Activated CD8-positive, alpha-beta memory T cell treated with anti-CD3 and anti-CD28 coated beads for 36 hours (primary cell): ENCODE data around the gene YJU2. TPM values are rescaled to one million over a fixed set of nuclear protein-coding genes. Genes with fewer than 3 reads are reported as not detected.
"Not testable (repeated sequence)": the region's sequence is repeated elsewhere in the genome, so short reads cannot be mapped to it uniquely, and the experiment has no call there.

ENCODE experiments used
- CTCF ChIA-PET: fragments of 350-600 bp; sonication (Branson Sonifier 250); formaldehyde crosslinking; loops from one replicate; lab custom pipeline; 2021; ENCODE audit warnings: antibody characterized with exemption; lab: Charles Lee
- POLR2A ChIA-PET: fragments of 350-600 bp; sonication (Branson Sonifier 250); formaldehyde crosslinking; loops from one replicate; lab custom pipeline; 2021; ENCODE audit warnings: antibody characterized with exemption; lab: Charles Lee
- total RNA-seq, 2 experiments: library from RNA; stranded (reverse); gene quantifications; one replicate each; pipeline ENCODE4 v1.2.3, GENCODE V29; 2021

YJU2 gene
- total RNA-seq, 2 experiments from 2014 or later: 29.7 to 35.1 TPM

DNA sequence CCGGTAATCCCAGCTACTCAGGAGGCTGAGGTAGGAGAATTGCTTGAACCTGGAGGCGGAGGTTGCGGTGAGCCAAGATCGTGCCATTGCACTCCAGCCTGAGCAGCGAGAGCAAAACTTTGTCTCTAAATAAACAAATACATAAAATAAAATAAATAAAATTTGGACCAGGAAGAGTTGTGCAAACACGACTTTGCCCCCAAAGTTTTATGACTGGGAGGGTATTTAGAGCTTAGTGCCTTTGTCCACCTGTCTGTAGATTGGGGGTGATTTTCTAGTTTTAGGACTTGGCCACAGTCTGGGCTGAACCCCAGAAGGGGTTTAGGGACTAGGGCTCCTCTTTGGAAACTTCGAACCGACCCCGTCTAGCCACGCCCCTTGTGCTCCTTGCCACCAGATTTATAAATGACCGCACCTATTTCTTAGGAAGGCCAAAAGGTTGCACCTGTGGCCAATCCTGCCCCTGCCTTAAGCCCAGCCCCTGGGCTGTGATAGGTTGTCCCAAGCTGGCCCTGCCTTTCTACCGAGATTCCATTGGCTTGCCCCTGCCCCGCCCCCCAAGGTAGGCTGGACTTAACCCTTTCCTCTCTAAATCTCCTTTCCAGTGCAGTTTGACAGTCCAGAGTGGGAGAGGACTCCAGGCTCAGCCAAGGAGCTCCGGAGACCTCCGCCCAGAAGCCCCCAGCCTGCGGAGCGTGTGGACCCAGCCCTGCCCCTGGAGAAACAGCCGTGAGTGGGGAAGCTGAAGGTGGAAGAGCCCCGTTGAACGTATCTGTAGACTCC, 37.5 kb downstream of the YJU2 start:
- ChIA-PET POLR2A (no interaction called here), CTCF (no interaction called here)

DNA sequence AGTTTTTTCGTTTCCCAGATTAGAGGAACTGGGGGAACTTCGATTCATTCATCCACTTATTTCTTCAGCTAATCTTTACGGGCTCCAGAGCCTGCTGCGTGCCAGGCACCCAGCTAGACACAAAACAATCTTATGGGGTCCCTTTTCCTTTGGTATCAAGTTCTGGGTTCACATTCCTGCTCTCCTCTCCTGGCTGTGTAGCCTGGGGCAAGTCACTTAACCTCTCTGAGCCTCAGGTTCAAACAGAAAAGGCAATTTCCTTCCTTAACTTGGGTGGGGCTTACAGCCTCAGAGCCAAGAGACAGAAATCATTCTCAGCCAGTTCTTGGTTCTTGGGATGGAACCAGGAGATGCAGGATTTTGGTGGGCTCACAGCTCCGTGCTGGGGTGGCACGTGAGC, 38.1 kb downstream of the YJU2 start:
- POLR2A ChIA-PET: interaction anchor here (0.7 kb wide), 1 partner anchor 176 kb away, joined by 3 read pairs; no protein-coding TSS in a partner anchor
- CTCF ChIA-PET: interaction anchor here (0.6 kb wide), 1 partner anchor 26 kb away, joined by 6 read pairs; no protein-coding TSS in a partner anchor

DNA sequence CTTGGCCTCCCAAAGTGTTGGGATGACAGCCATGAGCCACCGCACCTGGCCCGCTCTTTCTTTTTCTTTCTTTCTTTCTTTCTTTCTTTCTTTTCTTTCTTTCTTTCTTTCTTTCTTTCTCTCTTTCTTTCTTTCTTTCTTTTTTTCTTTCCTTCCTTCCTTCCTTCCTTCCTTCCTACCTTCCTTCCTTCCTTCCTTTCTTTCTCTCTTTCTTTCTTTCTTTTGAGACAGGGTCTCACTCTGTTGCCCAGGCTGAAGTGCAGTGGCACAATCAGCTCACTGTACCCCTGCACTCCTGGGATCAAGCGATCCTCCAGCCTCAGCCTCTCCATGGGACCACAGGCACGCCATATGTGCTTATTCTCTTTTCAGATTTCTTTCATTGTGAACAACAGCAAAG, 39.3 kb downstream of the YJU2 start:
- POLR2A ChIA-PET, CTCF ChIA-PET: not testable (repeated sequence)

DNA sequence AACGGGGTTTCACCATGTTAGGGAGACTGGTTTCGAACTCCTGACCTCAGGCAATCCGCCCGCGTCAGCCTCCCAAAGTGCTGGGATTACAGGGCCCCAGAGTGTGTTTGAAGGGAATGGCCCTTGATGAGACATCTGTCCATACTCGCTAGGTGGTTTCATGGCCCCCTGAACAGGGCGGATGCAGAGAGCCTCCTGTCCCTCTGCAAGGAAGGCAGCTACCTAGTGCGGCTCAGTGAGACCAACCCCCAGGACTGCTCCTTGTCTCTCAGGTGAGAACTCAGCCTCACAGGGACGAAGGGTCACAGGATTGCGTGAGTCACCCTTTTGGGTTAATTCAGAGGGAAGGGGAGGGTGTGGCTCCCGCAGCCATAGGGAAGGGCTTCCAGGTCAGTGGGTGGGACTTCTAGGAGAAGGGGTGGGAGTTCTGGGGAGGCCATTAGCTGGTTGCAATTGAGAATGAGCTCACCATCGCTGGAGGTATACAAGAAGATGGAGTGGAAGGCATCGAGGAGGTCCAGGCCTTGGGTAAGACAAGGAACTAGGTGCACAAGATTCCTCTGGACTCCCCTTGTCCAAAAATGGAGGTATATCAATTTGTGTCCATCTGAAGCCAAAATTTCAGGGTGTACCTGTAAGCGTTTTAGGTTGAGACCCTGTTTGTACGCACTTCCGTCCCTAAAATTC, 41.4 kb downstream of the YJU2 start:
- CTCF ChIA-PET: interaction anchor here (0.6 kb wide), 1 partner anchor 42 kb away, joined by 4 read pairs; no protein-coding TSS in a partner anchor

DNA sequence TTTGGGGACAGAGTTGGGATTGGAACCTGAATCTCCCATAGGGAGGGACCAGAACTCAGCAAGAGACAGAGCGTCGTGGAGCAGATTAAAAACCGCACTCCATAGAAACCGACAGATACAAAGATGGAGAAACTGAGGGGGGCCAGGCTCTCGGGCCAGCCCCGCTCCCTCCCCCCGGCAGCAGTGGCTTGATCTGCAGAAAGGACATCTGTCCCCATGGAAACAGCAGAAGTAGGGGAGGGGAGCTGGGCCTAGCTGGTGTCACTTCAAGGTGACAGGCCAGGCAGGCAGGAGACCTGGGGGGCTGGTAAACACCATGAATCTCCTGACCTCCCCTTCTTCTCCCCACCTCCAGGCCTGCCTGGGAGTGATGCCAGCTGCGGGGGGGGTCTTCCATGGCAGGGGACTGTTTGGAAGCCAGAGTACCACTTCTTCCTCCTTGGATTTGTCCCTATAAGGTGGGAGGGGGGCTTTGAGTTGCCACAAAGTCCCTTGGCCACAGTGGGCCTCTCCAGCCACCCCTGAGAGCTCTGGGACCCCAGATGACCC, 44.4 kb downstream of the YJU2 start:
- POLR2A ChIA-PET: no interaction called here

More for the DNA sequence above, 41.4 kb downstream of the YJU2 start:
- POLR2A ChIA-PET: no interaction called here

DNA sequence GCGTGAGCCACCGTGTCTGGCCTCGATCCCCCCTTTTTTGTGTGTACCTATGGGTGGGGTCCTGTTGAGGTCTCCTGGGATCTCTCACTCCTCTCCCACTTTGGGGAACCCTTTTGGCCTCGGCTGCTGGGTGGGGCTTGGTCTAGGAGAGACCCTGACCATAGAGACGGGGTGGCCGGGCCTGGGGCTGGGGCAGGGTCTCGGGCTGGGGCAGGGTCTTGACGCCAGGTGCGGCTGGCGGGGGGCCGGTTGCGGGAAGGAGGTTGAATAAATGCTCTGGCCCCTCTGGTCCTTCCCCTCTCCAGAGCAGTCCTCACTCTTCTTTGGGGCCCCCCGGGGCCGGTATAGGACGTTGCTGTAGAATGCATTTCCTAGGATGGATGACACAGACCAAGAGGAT, 45.6 kb downstream of the YJU2 start:
- POLR2A ChIA-PET: no interaction called here
- CTCF ChIA-PET: interaction anchor here (1.1 kb wide), 1 partner anchor 61 kb away, joined by 3 read pairs; no protein-coding TSS in a partner anchor

More for the DNA sequence above, 44.4 kb downstream of the YJU2 start:
- CTCF ChIA-PET: interaction anchor here (1.1 kb wide), 1 partner anchor 62 kb away, joined by 3 read pairs; no protein-coding TSS in a partner anchor

DNA sequence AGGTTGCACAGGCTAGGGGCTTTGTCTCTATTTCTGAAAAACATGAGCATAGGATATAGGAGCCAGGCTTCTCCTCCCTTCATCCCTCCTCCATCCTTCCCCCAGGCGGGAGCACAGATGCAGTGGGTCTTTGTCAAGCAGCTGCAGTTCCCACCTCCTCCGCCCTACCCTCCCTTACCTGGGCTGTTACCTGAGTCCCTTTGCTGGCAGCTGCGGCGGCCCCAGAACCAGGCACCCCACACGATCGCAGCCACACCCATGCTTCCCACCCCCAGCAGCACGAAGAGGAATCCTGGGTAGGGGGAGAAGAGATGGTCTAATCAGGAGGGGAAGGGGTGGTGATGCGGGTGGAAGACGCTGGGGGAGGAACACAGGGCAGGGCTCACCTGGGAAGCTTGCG, 47.5 kb downstream of the YJU2 start:
- ChIA-PET CTCF (interaction anchor here (0.8 kb wide), 1 partner anchor 27 kb away, joined by 4 read pairs; no protein-coding TSS in a partner anchor), POLR2A (no interaction called here)

DNA sequence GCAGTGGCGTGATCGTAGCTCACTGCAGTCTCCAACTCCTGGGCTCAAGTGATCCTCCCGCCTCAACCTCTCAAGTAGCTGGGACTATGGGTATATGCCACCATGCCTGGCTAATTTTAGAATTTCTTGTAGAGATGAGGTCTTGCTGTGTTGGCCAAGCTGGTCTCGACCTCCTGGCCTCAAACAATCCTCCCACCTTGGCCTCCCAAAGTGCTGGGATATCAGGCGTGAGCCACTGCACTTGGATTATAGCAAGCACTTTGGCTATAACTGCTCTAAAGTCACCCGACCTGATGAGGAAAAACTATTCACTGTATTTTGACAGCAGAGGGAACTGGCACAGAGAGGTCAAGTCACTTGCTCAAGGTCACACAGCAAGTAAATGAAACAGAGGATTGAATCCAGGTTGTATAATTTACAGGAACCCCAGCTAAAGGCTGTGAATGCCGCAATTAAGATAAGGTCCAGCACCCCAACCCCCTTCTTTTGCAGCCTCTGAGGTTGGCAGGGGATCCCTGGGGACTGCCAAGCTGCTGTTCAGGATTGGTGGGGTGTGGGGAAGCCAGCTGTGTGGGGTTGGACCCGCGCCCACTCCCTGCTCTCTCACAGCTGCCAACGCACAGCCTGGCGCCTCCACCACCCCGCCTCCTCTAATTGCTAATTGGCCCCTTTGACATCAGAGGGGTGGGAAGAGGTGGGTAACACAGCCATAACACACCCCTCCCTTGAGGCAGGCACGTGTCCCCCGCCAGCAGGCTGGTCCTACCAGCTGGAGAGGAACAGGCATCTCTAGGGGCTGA, 49.3 kb downstream of the YJU2 start:
- ChIA-PET POLR2A (no interaction called here), CTCF (no interaction called here)

DNA sequence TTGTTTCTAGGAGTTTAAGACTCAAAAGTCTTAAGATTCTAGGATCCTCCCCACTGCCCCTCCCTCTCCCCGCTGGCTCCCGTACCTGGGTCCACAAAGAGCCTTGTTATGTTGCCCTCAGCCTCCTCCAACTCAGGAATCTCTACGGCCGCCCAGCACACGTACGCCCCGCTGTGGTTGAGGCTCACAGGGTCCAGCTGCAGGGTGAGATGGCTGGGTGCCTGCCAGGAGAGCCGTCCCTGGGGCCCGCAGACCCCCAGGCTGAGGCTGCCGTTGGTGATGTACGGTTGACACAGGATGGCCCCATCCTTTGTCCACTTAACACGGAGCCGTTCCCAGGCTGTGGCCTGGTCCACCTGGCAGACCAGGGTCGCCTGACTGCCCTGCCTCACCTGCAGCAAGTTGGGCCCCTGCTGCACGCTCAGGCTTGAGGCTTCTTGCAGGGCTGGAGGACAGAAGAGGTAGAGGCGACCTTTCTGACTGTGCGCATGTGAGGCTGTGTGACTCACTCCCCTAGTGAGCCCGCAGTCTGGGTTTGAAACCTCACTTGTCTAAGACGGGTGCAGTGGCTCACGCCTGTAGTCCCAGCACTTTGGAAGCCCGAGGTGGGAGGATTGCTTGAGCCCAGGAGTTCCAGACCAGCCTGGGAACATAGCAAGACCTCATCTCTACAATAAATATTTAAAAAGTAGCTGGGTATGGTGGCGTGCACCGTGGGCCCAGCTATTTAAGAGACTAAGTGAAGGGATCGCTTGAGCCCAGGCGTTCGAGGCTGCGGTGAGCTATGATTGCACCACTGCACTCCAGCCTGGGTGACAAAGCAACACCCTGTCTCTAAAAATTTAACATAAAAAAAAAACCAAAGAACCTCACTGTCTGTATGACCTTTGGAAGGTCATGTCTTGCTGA, 51.3 kb downstream of the YJU2 start:
- CTCF ChIA-PET: interaction anchor here (1.0 kb wide), 1 partner anchor 15 kb away, joined by 3 read pairs; no protein-coding TSS in a partner anchor
- POLR2A ChIA-PET: no interaction called here

DNA sequence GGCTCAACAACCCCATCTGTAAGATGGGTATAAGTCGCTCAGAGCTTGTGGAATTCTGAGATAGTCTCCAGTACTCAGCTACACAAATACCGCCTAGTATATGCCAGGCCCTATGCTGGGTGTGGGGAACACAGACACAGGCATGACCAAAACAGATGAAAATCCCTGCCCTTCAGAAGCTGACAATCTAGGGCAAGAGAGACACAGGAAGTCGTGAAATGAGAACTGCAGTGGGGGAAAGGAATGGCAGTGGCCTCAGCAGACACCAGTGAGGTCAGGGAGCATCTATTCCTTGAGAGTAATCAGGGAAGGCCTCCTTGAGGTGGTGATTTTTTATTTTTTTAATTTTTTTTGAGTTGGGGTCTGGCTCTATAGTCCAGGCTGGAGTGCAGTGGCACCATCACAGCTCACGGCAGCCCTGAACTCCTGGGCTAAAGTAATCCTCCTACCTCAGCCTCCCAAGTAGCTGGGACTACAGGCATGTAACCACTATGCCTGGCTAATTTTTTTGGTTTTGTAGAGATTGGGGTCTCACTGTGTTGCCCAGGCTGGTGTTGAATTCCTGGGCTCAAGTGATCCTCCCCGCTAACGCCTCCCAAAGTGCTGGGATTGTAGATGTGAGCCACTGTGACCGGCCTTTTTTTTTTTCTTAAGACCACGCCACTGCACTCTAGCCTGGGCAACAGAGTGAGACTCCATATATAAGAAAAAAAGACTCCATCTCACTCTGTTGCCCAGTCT, 52.1 kb downstream of the YJU2 start:
- ChIA-PET CTCF (interaction anchor here (1.0 kb wide), 1 partner anchor 14 kb away, joined by 3 read pairs; no protein-coding TSS in a partner anchor), POLR2A (no interaction called here)

DNA sequence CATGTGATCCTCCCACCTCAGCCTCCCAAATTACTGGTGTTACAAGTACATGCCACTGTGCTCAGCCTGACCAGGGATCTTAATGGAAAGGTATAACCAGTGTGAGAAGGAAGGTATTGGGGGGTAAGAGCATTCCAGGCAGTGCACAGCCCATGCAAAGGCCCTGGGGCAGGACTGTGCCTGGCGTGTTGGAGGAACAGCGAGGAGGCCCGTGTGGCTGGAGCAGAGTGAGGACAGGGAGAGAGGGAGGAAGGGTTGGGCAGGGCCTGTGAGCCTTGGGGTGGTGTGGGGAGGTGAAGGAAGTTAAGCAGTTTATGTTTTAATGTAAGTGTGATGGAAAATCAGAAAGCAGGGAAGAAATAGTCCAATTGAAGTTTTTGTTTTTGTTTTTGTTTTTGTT, 53.7 kb downstream of the YJU2 start:
- CTCF ChIA-PET: no interaction called here
- POLR2A ChIA-PET: no interaction called here

DNA sequence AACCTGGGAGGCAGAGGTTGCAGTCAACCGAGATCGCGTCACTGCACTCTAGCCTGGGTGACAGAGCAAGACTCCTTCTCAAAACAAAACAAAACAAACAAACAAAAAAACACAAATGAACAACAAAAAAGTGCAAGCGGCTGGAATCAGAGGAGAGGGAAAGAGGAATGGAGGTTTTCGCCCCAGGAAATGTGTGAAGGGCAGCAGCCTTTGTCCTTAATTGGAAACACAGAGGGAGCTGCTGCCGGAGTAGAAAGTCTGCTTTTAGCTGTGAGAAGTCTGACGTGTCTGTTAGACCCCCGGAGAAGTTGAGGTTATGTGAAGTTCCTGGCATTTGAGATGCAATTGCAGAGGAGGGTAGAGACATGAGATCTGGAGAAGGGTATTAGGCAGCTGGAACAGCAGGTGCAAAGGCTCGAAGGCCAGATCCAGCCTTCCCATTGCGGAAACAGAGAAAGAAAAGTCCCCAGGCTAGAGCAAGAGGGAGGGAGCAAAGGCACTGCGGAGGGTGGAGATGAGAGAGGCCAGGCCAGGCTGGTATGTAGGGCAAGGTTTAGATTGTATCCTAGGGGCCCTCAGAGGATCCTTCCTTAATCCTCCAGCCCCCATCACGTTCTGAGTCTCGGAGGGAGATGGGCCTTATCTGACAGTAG, 54.8 kb downstream of the YJU2 start:
- POLR2A ChIA-PET: interaction anchor here (0.6 kb wide), 1 partner anchor 1117 kb away, joined by 4 read pairs; no protein-coding TSS in a partner anchor
- CTCF ChIA-PET: no interaction called here

DNA sequence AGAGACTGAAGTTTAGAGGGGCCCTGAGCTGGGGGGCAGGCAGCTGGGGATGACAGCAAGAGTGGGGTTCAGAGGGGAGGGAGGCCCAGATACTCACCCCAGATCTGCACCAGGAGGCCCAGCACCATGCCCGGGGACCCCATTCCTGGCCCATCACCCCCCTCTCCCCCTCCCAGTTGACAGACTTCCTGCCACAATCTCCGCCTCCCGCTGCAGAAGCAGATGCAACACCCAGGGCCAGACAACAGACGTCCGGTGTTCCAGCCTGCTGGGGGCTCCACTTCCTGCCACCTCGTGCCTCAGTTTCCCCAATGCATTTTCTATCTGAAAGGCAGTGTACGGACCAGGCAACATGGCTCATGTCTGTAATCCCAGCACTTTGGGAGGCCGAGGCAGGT, 55.4 kb downstream of the YJU2 start, which contains the start of gene TMIGD2:
TMIGD2 (minus strand) TSS at position 147 of the 398 bp plus-strand sequence; CDS start at position 143, 4 bp downstream.
- CTCF ChIA-PET: no interaction called here
- POLR2A ChIA-PET: interaction anchor here (0.6 kb wide), 1 partner anchor 1118 kb away, joined by 4 read pairs; no protein-coding TSS in a partner anchor

DNA sequence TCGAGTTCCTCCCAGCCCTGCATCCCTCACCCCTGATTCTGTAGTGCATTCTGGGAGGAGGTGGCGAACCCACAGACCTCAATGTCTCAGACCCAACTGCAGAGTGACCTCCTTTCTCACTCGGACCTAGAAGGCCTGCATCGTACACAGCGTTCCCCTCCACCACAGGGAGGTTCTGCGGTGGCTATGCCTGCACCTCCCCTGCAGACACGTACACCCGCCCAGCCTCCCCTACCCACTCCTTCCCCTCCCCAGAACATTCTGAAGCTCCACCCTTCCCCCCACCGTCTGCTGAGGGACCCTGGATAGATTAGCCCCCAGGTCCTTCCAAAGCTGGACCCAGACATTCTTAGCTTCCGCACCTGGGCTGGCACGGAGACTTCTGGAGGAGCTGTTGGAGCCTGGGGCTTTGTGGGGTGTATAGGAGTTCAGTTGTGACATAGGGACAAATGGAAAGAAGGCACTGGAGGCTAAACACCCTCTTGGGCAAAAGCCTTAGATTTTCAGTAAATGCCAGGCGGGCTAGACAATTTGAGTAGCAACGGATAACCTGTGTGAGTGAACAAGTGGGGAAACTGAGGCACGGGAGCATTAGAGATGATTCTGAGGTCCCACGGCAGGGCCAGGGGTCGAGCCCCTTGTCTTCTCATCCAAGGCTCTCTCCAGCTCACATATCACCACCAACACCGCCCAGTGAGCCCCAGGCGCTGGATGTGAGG, 57.1 kb downstream of the YJU2 start:
- CTCF ChIA-PET: interaction anchor here (0.9 kb wide), 1 partner anchor 37 kb away, joined by 3 read pairs; no protein-coding TSS in a partner anchor
- POLR2A ChIA-PET: interaction anchor here (0.5 to 2.5 kb wide), 2 partner anchors 9 to 39 kb away, joined by 5 to 6 read pairs; no protein-coding TSS in a partner anchor

DNA sequence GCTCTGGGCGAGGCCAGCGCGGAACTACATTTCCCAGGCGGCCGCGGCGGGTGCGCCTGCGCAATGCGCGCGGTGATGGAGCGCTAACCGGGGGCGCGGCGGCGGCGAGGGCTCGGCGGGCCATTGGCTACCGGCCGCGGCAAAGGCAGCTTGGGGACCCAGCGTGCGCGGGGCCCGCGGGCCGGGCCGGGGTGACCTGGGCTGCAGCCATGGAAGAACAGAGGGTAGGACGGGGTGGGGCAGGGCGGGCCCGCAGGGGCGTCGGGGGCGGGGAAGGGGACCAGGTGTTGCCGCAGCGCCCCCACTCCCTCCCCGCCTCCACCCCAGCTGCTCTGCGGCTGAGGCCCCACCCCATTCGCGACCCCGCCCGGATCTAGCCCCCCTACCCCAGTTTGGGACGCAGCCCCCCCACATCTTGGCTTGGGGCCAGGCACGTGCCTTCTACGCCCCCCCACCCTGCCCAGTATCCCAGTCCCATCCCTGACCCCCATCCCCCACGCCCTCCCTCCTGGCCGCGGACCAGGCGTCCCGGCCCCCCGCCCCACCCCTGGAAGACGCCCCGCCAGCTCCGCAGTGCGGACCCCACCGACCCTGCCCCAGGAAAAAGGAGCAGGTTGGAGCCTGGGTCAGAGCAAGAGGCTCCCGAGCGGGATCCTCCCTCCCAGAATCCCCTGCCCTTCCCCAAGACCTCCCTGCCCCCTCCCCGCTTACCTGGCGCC, 57.8 kb downstream of the YJU2 start, which contains the start of gene FSD1:
FSD1 (plus strand) TSS at position 61 of the 719 bp plus-strand sequence; CDS start at position 210, 149 bp downstream.
- ChIA-PET POLR2A (interaction anchor here (0.5 to 2.5 kb wide), 2 partner anchors 9 to 38 kb away, joined by 5 to 6 read pairs; no protein-coding TSS in a partner anchor), CTCF (interaction anchor here (0.6 to 0.9 kb wide), 2 partner anchors 37 to 887 kb away, joined by 3 to 4 read pairs; no protein-coding TSS in a partner anchor)
